ENCODE measurements around the gene MUC2.

DNA sequence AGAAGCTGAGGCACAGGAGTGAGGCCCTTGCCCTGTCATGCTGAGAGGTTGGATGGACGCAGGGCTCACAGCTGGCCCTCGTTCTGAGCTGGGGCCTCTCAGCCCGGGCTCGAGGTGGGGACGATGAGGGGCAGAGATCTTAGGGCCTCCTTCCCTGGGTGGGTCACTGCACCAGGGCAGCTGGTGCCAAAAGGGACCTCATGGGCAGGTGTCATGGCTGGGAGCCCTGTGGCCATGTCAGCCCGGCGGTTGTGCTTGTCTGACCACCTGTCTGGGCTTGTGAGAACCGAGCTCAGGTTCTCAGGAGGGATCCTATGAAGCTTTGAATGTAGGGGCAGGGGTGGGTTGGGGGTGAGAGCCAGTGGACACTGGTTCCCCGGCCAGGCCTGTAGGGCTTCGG lies 36.3 kb upstream of the MUC2 start:
- TF ChIP-seq, protein P1, sequence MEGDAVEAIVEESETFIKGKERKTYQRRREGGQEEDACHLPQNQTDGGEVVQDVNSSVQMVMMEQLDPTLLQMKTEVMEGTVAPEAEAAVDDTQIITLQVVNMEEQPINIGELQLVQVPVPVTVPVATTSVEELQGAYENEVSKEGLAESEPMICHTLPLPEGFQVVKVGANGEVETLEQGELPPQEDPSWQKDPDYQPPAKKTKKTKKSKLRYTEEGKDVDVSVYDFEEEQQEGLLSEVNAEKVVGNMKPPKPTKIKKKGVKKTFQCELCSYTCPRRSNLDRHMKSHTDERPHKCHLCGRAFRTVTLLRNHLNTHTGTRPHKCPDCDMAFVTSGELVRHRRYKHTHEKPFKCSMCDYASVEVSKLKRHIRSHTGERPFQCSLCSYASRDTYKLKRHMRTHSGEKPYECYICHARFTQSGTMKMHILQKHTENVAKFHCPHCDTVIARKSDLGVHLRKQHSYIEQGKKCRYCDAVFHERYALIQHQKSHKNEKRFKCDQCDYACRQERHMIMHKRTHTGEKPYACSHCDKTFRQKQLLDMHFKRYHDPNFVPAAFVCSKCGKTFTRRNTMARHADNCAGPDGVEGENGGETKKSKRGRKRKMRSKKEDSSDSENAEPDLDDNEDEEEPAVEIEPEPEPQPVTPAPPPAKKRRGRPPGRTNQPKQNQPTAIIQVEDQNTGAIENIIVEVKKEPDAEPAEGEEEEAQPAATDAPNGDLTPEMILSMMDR (conservative IDR thresholded peaks at IDR 0.05; ENCODE audit: low read length): no peak
- no peak for TF ChIP-seq EZH2phosphoT487 (IDR thresholded peaks at IDR 0.05; ENCODE audit: borderline replicate concordance)
